GM19468 (cell line): ENCODE data around the gene NSUN2.

Experiments
- ATAC-seq: cut with Tn5 transposase; IDR thresholded peaks from one replicate; pipeline ENCODE4 v1.9.1; 2021; ENCODE audit warnings: mild to moderate bottlenecking, moderate library complexity, moderate number of reproducible peaks; ENCODE audit not compliant: unreplicated experiment; ENCODE audit errors: extremely low read depth

Gene NSUN2

DNA sequence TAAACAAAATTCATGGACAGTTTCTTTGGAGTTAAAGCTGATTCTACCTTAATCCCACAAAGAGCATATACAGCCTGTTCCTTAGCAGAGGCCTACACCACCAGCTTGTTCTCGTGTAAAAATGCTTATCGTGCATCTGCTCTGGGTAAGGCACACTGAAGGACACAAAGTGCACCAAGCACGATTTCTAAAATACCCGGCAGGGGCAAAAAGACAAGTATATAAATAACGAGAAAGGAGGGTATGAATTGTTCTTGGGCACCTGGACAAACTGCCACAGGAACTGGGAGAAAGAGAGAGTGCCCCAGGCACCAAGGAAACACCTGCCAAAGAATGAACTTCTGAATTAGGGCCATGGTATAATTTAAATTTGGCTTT is 25.3 kb downstream of the NSUN2 start:
- ATAC-seq, result no peak

DNA sequence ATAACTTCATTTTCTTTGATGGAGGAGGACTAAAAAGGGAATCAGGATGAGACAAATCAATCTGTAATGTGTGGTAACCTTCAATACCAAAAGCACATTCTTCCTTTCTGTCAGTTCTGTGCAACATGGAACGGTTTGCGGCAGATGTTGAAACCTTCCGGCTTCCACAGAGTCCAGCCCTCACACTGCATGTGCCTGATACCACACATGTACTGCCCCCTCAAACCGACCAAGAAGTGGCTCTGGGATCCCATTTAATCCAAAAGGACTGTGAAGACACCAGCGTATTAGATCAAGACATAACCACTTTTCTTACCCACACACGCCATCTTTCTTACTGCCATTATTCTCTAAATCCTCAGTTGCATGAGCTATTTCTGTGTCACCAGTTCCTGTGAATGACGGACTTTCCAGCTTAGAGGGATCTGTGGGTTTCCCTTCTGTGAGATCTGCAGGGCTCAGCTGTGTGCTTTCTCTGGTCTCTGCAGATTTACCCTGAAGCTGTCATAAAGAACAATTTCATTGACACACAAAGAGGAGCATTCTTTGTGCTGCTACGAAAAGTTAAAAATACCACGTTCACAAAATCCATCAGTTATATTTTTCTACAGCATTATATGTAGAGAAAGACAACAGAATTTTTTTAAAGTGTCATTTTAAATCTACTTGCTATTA is 25.8 kb downstream of the NSUN2 start:
- no peak for ATAC-seq

DNA sequence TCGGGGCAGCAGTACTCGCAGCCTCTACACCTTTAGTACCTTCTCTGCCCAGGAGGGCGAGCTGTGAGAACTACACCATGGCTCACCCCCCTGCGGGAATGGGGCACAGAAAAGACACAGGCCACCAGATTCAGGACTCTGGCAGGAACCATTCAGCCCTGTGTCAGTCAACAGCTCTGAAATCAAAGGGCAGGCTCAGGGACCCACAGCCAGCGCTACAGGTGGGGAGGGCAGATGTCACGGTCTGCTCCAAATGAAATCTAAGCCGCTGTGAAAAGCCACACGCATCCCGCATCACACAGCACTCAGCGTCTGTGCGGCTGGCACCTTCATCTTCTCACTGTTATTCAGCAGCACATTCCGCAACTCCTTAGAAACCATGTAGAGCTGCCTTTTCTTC is 27.9 kb downstream of the NSUN2 start:
- ATAC-seq, result no peak

DNA sequence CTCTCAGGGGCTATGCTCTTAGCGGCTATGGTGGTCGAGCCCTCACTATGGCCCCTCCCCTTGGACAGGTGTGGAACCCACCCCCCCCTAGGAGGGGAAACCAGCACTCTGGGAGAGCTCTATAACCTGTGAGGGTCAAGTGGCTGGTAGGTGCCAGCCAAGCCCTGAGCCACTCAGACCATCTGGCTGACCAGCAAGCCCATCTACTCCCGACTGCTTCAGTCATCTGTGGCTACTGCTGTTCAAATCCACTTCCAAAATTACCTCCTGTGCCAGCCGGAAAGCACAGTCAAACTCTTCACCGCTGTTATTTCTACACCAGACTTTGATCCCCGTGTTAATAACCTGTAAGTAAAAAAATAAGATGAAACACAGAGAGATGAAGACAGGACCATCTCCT is 28.5 kb downstream of the NSUN2 start:
- ATAC-seq, result no peak

DNA sequence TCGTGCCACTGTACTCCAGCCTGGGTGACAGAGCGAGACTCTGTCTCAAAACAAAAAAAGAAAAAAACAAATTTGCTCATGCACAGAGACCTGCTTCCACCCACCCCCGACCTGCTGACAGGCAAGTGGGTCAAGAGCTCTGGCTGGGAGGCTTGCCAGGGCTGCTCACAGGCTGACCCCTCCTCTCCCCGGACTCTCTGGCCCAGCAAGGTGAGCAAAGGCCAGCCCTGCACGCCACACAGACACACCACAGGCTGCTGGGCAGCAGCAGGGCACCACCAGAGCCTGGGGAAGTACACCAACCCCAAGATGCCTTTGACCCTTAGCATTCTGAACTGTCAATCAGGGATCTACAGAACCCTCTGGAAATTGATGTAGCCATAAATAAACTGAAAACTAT is 29.2 kb downstream of the NSUN2 start:
- ATAC-seq, result no peak

DNA sequence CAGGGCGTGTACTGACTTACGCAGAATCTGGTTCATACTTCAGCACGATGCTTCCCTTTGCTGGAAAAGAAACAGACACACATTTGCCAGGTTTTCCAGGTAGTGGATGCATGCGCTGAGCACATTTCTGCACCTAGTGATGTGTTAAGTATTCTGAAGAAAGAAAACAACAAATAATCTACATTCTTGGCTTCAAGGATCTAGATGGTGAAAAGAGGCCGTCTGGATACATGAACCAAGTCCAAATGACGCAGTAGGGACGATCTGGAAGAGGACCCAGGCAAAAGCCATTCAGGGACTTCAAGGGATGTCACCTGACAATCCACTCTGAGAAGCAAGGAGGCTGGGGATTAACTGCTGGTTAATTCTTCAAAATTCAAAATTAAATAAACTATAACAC is 30.4 kb downstream of the NSUN2 start:
- ATAC-seq, result no peak

DNA sequence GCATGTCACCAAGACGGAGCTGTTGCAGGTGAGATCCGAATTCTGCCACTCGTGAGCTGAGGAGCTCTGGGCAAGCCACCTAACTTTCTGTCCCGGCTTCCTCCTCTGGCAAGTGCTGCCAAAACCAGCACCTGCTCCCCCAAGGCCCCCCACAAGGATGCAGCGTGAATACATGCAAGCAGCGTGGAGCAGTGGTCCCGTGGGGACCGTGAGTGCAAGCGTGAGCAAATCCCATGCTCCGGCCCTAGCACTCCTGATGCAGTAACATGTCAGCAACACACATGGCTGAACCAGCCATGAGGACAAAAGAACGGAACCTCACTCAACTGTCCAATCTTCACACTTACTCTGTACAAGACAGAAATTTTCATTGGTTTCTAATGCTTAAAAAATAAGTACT is 31.0 kb downstream of the NSUN2 start:
- ATAC-seq, result no peak

DNA sequence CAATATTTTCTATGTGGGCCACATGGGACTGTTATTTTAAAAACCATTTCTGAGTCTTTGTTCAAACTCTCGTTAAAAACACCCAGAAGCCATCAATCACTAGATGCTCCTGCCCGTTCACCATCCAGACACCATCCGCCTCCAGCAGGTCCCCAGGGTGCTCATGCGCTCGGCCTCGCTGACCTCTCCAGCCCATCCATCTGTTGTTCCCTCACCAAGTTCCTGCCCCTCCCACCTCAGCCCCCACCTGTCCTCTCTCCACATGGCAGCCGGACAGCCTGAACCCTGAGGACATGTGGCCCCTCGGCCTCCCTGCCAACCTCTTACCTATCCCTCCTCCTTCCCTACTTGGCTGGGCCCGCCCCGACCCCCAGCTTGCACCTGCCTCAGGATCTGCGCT is 31.6 kb downstream of the NSUN2 start:
- ATAC-seq, result no peak

DNA sequence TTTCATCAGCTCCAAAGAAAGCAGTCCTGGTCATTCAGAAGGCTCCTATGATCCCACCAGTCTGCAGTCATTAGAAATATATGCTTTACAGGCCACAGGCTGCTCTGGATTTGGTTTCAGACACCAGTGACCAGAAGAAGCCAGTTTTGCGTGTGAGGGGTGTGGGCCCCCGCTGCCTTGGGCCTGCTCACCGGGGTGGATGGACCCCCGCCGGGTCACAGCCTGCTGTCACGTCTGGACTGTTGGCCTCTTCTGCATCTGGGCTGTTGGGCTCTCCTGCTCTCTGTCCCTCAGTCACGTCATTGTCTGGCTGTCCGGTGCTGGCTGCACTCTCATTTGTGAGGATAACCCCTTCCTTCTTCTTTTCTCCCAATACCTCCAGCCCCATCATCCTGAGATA is 33.1 kb downstream of the NSUN2 start:
- no peak for ATAC-seq

DNA sequence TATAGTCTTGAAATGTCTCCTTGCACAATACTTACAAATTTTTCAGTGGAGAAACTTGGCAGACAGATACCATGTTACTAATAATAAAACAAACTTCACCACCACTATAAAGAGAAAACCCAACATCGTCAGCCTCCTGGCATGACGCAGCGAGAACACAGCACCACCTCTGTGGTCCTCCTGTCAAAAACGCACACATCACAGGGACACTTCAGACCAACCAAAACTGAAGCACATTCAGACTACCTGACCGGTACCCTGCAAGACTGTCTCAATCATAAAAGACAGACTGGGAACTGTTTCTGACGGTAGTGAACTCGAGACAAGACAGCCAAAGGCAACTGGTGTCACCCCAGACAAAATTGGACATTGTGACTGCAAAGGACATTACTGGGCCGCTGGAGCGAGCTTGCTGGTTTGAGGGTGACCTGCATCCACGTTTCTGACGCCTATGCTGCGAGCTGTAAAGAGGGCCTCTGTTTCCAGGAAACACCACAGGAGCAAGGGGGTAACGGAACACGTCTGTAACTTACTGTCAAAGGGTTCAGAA is 34.4 kb downstream of the NSUN2 start:
- ATAC-seq, result no peak

DNA sequence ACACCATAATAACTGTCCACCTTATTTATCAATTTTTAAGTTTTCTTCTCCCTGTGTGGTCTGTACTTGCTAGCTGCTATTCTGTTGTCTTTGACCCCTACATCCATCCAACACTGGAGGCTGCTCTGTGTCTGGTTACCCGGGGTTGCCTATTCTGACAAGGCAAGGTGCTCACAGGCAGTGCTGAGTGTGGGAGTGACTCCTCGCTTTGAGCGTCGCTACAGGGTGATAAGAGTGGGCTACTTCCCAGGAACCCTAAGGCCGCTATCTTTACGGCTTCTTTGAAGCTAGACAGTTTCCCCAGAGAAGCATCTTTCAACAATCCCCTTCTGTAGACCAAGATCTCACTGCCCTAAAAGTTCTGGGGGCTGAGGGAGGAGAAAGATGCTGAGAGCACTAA is 35.3 kb downstream of the NSUN2 start:
- no peak for ATAC-seq

DNA sequence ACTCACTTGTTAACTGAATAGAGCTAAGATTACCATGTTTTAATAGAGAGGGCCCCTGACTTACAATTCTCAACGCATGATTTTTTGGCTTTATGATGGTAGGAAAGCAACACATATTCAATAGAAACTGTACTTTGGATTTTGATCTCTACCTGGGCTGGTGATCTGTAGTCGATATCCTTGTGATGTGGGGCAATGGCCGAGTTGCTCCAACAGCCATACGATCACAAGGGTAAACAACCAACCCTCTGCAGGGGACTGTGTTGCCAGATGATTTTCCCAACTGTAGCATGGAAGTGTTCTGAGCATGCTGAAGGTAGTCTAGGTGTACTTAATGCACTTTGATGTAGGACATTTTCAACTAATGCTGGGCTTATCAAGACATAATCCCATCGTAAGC is 36.5 kb downstream of the NSUN2 start:
- ATAC-seq, result no peak

DNA sequence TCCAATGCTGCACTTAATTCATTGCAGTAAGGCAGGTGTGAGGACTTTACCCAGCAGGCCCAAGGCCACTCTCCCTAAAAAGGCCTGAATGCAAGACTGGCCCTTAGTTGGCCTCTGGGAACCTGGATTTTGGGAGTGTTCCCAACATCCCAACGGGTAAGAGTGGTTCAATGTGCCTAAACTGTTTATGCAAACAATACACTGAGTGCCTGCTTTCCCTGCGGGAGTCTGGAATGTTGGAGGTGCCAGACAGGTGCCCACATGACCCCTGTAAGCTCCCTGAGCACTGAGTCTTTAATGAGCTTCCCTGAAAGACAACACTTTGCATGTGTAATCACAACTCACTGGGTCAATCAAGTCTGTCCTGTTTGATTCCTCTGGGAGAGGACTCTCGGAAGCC is 37.4 kb downstream of the NSUN2 start:
- no peak for ATAC-seq

DNA sequence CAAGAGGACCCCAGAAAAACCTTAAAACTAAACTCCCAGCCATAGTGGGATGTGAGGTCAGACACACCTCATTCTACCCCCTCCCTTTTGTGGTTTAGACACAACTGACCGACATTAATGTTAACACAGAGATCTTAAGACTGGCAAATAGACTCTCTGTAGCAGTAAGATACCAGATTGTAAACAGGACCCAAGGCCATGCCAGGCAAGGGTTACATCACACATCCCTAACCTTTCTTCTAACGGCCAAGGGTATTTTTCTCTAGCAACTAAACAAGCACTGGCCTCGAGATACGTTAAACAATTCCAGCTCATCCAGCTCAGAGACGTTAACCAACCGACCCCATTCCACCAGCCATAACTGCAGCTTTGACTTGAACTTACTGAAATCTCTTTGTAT is 38.8 kb downstream of the NSUN2 start:
- ATAC-seq, result no peak

DNA sequence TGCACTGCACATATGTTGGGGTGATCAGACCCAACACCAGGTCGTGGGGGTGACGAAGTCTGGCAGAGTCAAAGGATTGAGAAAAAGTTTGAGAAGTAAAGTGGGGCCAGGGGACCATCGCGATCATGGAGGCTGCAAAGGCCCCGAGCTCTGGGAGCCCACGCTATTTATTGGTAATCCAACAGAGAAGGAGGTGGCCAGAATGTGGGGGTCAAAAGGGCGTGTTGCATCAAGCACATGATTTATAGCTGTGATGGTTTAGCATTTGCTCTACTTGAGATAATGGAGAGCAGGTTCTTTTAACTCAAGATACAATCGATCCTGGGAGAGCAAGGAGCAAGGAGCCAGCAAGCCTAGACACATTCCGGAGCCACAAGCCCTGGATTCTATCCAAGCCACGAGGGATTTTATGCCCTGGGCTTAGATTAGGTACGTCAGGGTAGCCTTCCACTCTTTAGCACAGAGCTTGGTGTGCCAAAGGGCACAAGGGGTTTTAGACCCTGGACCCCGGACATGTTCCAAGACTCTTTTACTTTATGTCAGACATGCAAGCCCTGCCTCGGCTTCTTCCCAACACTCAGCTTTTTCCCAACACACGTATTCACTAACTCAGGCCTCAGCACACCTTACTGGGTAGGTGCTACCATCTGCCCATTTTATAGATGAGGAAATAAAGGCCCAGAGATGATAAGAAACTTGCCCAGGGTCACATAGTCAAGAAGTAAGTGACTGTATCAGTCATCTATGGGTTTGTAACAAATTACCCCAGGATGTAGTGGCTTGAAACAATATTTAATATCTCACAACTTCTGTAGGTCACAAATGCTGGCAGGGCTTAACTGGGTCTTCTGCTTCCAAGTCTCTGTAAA is 39.5 kb downstream of the NSUN2 start:
- no peak for ATAC-seq

DNA sequence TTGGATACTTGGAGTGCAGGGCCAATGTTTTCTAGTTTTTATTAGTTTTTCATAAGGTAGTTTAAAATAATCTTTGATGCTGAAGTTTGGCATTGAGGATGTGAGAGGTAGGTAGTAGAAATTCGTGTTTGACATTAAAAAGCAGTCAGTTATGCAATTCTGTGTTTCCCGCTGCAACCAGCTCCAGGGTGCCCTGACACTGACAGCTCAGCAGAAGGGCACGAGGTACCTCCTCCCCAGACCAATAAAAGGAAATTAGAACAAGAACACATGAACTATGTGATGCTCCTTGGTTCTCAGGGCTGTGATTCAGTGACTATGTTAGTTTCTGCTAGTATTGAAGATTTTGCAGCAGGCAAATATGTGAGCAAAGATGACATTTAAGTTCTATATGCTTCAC is 40.2 kb downstream of the NSUN2 start:
- ATAC-seq, result no peak

DNA sequence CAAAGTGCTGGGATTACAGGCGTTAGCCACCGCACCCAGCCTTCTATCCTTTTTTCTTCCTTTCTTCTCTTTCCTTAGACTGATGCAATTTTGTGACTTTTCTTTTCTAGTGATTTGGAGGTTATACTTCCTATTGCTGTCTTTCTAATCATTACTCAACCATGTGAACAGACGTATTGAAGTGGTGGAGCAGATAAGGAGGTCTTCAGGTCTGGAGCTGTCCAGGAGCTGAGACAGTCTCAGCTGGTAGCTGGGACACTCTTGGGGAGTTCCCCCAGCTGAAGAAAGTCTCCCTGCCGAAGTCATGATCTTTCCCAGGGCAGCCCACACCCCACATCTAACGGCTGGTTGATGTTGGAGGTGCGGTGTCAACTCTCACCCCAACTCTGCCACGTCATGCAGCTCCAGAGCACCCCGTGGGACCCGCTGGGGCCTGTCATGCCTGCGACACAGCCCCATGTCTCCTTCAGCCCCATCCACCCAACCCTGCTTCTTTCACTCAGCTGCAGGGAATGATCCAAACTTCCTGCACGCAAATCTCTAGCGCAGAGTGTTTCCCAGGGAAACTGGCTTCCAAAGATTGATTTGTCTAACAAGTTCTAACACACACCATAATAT is 41.1 kb downstream of the NSUN2 start:
- ATAC-seq, result no peak

DNA sequence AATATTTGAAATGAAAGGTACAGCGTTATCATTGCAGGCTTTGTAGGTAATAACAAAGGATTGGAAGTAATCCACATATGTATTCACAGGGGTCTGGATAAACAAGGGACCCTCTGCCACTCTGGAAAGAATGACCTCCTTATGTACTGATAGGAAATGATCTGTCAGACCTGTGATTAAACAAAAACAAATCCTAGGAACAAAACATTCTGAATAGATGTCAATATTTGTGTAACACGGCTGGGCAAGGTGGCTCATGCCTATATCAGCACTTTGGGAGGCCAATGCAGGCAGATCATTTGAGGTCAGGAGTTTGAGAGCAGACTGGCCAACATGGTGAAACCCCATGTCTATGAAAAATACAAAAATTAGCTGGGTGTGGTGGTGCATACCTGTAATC is 42.3 kb downstream of the NSUN2 start:
- ATAC-seq, result no peak

DNA sequence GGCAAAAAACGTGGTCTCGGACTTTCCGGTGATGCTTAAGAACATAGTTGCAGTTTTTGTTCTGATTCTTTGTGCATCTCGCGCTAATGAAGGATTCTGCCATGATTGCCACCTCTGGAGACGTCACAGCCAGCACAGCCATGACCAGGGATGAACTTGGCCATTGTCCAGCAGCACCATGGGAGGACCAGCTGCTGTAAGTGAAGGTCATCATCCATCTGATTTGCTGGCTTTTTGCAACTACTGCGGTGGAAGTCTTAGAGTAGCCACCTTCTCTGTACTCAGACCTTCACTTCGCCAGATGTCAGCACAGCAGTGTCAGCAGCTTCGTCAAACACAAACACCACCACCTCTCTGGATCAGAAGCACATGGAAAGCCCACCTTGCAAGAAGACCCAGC is 45.7 kb downstream of the NSUN2 start:
- ATAC-seq, result no peak

DNA sequence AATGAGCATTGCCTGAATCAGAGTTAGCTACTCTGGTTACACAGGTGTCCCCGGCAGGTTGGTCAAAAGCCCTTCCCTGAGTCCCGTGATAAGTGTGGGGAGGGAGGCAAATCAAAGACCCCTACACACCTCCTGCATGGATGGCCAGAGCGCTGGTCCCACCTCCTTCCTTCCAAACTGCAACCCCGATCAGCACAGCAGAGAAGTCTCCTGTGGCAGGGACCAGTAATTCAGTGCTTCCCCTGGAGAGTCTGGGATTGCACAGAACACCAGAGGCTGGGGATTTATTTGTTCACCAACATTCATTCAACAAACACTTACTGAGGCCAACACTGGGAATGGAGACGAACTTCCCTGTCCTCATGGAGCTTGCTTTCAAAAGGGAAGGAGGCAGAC is 46.2 kb downstream of the NSUN2 start:
- ATAC-seq, result no peak

DNA sequence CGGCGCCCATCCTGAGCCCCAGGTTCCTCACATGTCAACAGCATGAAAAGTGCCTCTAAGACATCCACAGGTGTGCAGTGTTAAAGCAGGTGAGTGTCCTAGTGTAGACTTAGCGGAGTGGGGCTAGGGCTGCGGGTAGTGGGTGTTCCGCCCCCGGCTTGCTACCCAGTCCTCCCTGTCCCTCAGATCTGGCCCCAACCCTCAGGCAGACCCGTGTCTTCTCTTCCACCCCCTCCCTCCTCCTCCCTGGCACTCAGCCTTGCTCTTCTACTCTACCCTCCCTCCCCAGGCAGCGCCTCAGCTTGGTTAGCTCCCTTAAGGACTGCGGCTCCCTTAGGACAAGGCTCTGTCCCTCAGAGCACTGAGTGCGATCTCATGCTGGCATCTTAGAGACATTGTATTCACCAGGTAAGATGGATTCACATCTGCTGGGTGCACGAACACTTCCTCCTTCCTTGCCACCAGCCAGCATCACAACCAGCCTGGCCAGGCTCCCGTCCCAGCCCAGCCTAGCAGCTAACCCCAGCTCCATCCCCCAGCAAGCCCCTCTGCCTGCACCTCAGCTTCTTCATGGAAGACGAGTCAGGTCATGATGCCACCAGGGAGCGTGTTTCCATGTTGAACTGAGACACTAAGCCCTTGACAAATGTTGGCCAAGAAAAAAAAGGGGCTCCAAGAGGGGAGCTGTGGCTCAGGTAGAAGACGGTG is 46.8 kb downstream of the NSUN2 start:
- no peak for ATAC-seq
